ENCODE data around the gene GALNTL6. TPM values are rescaled to one million over a fixed set of nuclear protein-coding genes. Genes with fewer than 3 reads are reported as not detected.

Gene GALNTL6
- total RNA-seq, 1 donor from 2014 or later = 0.34 TPM

DNA sequence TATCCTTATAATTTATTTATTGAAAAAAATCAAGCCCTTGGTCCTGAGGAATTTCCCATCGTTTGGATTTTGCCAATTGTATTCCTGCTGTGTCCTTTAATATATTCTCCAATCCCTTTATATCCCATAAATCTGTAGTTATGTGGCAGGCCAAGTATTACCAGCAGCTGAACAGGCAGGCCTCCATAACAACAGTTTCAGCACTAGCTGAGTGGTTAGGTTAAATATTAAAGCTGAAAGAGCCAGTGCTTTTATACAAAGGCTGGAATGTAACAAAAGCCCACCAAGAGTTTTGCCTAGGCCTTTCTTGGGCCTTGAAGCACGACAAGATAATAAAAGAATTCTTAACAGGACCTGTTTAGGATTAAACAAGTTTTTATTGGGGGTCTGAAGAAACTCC is 988.8 kb downstream of the GALNTL6 start:
- Mint-ChIP-seq H3K36me3 (ENCODE audit: unreplicated experiment) (no peaks in the 10 kb centered on the region), H3K27ac (ENCODE audit: unreplicated experiment) (no peak overlapping the region), H3K9me3 (ENCODE audit: unreplicated experiment) (no peaks in the 10 kb centered on the region), H3K27me3 (ENCODE audit: unreplicated experiment) (no peaks in the 10 kb centered on the region), H3K4me3 (ENCODE audit: unreplicated experiment) (no peak overlapping the region), H3K4me1 (ENCODE audit: low read depth, unreplicated experiment) (no peaks in the 10 kb centered on the region)
- TF ChIP-seq, protein P1, sequence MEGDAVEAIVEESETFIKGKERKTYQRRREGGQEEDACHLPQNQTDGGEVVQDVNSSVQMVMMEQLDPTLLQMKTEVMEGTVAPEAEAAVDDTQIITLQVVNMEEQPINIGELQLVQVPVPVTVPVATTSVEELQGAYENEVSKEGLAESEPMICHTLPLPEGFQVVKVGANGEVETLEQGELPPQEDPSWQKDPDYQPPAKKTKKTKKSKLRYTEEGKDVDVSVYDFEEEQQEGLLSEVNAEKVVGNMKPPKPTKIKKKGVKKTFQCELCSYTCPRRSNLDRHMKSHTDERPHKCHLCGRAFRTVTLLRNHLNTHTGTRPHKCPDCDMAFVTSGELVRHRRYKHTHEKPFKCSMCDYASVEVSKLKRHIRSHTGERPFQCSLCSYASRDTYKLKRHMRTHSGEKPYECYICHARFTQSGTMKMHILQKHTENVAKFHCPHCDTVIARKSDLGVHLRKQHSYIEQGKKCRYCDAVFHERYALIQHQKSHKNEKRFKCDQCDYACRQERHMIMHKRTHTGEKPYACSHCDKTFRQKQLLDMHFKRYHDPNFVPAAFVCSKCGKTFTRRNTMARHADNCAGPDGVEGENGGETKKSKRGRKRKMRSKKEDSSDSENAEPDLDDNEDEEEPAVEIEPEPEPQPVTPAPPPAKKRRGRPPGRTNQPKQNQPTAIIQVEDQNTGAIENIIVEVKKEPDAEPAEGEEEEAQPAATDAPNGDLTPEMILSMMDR (IDR thresholded peaks at IDR 0.05; ENCODE audit: partially characterized antibody, unreplicated experiment) = no peak
- no peak for DNase-seq

DNA sequence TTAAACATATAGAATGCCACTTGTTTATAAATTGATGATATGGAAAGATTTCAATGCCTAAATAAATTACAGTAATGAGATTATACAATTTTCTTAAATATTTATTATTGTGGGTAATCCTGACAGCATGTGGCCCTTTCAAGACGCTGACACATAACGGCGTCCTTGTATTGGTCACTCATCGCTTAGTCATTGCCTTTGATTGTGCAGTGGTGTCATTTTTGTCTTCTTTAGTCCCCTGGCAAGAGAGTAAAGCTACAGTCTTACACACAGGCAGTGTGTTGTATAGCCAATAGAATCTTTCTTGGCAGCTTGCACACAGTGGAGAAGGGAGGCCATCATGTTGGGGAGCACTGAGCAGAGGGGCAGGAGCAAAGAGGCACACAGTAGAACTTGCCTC is 993.6 kb downstream of the GALNTL6 start:
- no peak overlapping the region for H3K27ac Mint-ChIP-seq (ENCODE audit: unreplicated experiment)
- no peak for DNase-seq
- no peaks in the 10 kb centered on the region for H3K9me3 Mint-ChIP-seq (ENCODE audit: unreplicated experiment)
- TF ChIP-seq, protein P1 (IDR thresholded peaks at IDR 0.05; ENCODE audit: partially characterized antibody, unreplicated experiment) = no peak
- no peaks in the 10 kb centered on the region for H3K36me3 Mint-ChIP-seq (ENCODE audit: unreplicated experiment)
- no peaks in the 10 kb centered on the region for H3K27me3 Mint-ChIP-seq (ENCODE audit: unreplicated experiment)
- H3K4me1 Mint-ChIP-seq (ENCODE audit: low read depth, unreplicated experiment) = peaks cover 9% of the 10 kb centered on the region
- no peak overlapping the region for H3K4me3 Mint-ChIP-seq (ENCODE audit: unreplicated experiment)

DNA sequence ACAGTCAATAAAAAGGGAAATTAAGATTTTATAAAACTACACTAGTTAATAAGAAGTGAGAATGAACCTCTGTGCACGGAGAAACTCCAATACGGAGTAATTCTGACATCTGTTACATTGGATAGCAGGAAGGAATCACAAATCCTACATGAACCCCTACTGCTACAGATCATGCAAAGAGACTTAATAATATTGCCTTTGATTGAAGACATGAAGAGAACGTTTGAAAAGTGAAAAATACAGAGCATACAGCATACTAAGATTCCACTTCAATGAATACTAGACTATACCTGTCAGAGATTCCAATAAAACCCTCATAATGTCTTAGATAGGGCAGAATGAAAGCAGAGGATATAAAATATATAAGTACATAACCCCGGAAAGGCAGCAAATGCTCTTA is 995.0 kb downstream of the GALNTL6 start:
- H3K4me1 Mint-ChIP-seq (ENCODE audit: low read depth, unreplicated experiment) = peaks cover 9% of the 10 kb centered on the region

DNA sequence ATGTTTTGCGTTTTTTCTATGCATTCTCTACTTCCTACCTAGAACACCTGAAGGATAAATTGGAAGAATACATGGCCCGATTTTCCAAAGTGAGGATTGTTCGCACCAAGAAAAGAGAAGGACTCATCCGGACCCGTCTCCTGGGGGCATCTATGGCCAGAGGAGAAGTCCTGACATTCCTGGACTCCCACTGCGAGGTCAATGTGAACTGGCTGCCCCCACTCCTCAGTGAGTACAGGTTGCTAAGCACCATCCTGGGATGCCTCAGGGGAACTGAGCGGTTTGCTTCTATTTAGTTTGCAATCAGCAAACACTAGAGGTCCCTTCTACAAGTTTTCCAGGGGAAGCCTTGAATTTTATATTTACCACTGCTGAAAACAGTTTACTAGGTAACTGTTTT is 996.1 kb downstream of the GALNTL6 start:
- no peak overlapping the region for H3K4me3 Mint-ChIP-seq (ENCODE audit: unreplicated experiment)
- no peaks in the 10 kb centered on the region for H3K36me3 Mint-ChIP-seq (ENCODE audit: unreplicated experiment)
- no peaks in the 10 kb centered on the region for H3K27me3 Mint-ChIP-seq (ENCODE audit: unreplicated experiment)
- TF ChIP-seq, protein P1 (IDR thresholded peaks at IDR 0.05; ENCODE audit: partially characterized antibody, unreplicated experiment) = no peak
- peak; percentile 34 for DNase-seq
- no peaks in the 10 kb centered on the region for H3K9me3 Mint-ChIP-seq (ENCODE audit: unreplicated experiment)
- peaks cover 9% of the 10 kb centered on the region for H3K4me1 Mint-ChIP-seq (ENCODE audit: low read depth, unreplicated experiment)
- no peak overlapping the region for H3K27ac Mint-ChIP-seq (ENCODE audit: unreplicated experiment)

More for the DNA sequence above, 995.0 kb downstream of the GALNTL6 start:
- no peak for DNase-seq
- Mint-ChIP-seq H3K27me3 (ENCODE audit: unreplicated experiment) (no peaks in the 10 kb centered on the region), H3K9me3 (ENCODE audit: unreplicated experiment) (no peaks in the 10 kb centered on the region), H3K4me3 (ENCODE audit: unreplicated experiment) (no peak overlapping the region), H3K36me3 (ENCODE audit: unreplicated experiment) (no peaks in the 10 kb centered on the region), H3K27ac (ENCODE audit: unreplicated experiment) (no peak overlapping the region)
- TF ChIP-seq, protein P1 (IDR thresholded peaks at IDR 0.05; ENCODE audit: partially characterized antibody, unreplicated experiment) = no peak

DNA sequence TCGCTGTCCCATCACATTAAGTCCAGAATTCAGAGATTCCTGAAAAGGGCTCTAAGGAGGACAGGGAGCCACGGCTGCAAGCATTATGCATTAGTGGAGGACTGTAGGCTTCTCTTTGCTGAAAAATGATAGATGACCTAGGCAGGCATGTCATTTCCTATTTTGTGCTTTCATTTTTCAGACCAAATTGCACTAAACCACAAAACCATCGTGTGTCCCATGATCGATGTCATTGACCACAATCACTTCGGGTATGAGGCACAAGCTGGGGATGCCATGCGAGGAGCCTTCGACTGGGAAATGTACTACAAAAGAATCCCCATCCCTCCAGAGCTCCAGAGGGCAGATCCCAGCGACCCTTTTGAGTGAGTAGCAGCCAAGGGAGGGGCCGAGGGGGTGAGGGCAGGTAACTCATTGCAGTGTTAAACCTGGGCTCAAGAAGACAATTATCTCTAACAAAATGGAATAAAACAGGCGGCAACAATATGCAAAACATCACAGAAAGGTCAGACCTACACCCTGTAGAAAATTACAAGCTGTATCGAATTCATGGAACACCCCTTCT is 1000.2 kb downstream of the GALNTL6 start:
- H3K27ac Mint-ChIP-seq (ENCODE audit: unreplicated experiment) = no peak overlapping the region
- TF ChIP-seq, protein P1 (IDR thresholded peaks at IDR 0.05; ENCODE audit: partially characterized antibody, unreplicated experiment) = no peak
- no peaks in the 10 kb centered on the region for H3K27me3 Mint-ChIP-seq (ENCODE audit: unreplicated experiment)
- no peak overlapping the region for H3K4me3 Mint-ChIP-seq (ENCODE audit: unreplicated experiment)
- no peaks in the 10 kb centered on the region for H3K36me3 Mint-ChIP-seq (ENCODE audit: unreplicated experiment)
- H3K9me3 Mint-ChIP-seq (ENCODE audit: unreplicated experiment) = no peaks in the 10 kb centered on the region
- peaks cover 9% of the 10 kb centered on the region for H3K4me1 Mint-ChIP-seq (ENCODE audit: low read depth, unreplicated experiment)
- DNase-seq = no peak

Measured in glutamatergic neuron (in vitro differentiated cells).